Brain microvascular endothelial cell (primary cell): Measurements from ENCODE around the gene MACROH2A1.

Source experiments
- DNase-seq: peaks from one replicate; pipeline ENCODE4 v3.0.0-alpha.2; 2020
- H3K27ac ChIP-seq: fragments of 250-450 bp; sonication (Bioruptor Pico); 2 replicates; pipeline ENCODE4 v1.5.1; 2020; ENCODE audit warnings: mild to moderate bottlenecking, moderate library complexity
- H3K27me3 ChIP-seq: fragments of 250-450 bp; sonication (Bioruptor Pico); replicated peaks from 2 replicates; pipeline ENCODE4 v1.5.1; 2020; ENCODE audit warnings: mild to moderate bottlenecking
- H3K36me3 ChIP-seq: fragments of 250-450 bp; sonication (Bioruptor Pico); replicated peaks from 2 replicates; pipeline ENCODE4 v1.5.1; 2020; ENCODE audit warnings: mild to moderate bottlenecking
- H3K4me3 ChIP-seq: 2 replicates; pipeline ENCODE4 v1.5.1; 2011; ENCODE audit warnings: low read depth, mild to moderate bottlenecking, control low read depth, low read length, moderate library complexity
- CTCF ChIP-seq: IDR thresholded peaks from 2 replicates; pipeline ENCODE4 v1.5.1; 2011; ENCODE audit warnings: low read depth, mild to moderate bottlenecking, moderate library complexity, low read length, control low read depth, inconsistent platforms; ENCODE audit errors: missing control alignments
- in situ Hi-C: cut with HindIII; loops from 2 replicates; pipeline ENCODE4 v1.10.0; 2017; ENCODE audit warnings: low sequenced_read_pairs, low pct_ligation_motif_present

The MACROH2A1 gene

GRCh38 chr5:135433681-135434426 is 34.8 kb upstream of the MACROH2A1 start:
- Histone ChIP-seq H3K27me3 (no peaks in the 10 kb centered on the region), H3K36me3 (no peaks in the 10 kb centered on the region), H3K4me3 (no peak overlapping the region), H3K27ac (no peak overlapping the region)
- in situ Hi-C loops, result no loop called here
- no peak for DNase-seq
- no peak for TF ChIP-seq CTCF

GRCh38 chr5:135432113-135432512 is 33.1 kb upstream of the MACROH2A1 start:
- DNase-seq, result no peak
- in situ Hi-C loops, result no loop called here
- no peak overlapping the region for H3K27ac ChIP-seq
- no peak for TF ChIP-seq CTCF
- no peaks in the 10 kb centered on the region for H3K36me3 ChIP-seq
- no peaks in the 10 kb centered on the region for H3K27me3 ChIP-seq
- no peak overlapping the region for H3K4me3 ChIP-seq

GRCh38 chr5:135430135-135430437 is 31.1 kb upstream of the MACROH2A1 start:
- H3K4me3 ChIP-seq, result no peak overlapping the region
- no peak overlapping the region for H3K27ac ChIP-seq
- no peaks in the 10 kb centered on the region for H3K27me3 ChIP-seq
- no peak for DNase-seq
- no peaks in the 10 kb centered on the region for H3K36me3 ChIP-seq
- TF ChIP-seq CTCF, result no peak
- in situ Hi-C loops, result no loop called here

- no peak for DNase-seq
- Histone ChIP-seq H3K27ac (no peak overlapping the region), H3K4me3 (no peak overlapping the region), H3K36me3 (no peaks in the 10 kb centered on the region), H3K27me3 (no peaks in the 10 kb centered on the region)
- in situ Hi-C loops, result no loop called here
- no peak for TF ChIP-seq CTCF
These were observed 30.5 kb upstream of the MACROH2A1 start for GRCh38 chr5:135429301-135430134.

- Histone ChIP-seq H3K27ac (no peak overlapping the region), H3K27me3 (no peaks in the 10 kb centered on the region), H3K4me3 (no peak overlapping the region), H3K36me3 (no peaks in the 10 kb centered on the region)
- TF ChIP-seq CTCF, result no peak
- no peak for DNase-seq
- in situ Hi-C loops, result no loop called here
These were observed 29.6 kb upstream of the MACROH2A1 start for GRCh38 chr5:135428586-135428985.
